NCI-H226 (cell line): Measurements from ENCODE around the gene DDC.
"Not testable (repeated sequence)": the region's sequence is repeated elsewhere in the genome, so short reads cannot be mapped to it uniquely, and the experiment has no call there.

Experiments used
- DNase-seq: peaks from one replicate; pipeline ENCODE4 v3.0.0-alpha.2; 2015

DDC gene

DNA sequence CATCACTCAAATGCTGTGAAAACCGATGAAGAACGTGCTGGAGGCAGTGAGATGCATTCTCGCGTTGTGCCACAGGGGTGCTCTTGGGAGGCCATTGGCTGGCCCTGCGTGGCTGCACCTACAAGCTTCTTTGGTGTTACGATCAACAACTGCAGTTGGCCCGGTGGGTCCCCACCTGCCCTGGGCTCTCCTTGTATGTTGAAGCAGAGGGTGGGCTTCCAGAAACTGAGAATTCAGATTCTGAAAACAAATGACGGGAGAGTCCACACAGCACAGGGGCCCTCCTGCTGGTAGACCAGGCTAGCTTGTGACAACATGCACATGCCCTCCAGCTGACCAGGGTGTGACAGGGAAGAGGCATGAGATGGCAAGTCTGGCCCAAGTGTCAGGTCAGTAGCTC is 23.7 kb upstream of the DDC start:
- no peak for DNase-seq

GRCh38 chr7:50587737-50588136 is 22.5 kb upstream of the DDC start:
- no peak for DNase-seq

GRCh38 chr7:50584793-50585408 is 19.7 kb upstream of the DDC start:
- no peak for DNase-seq

DNA sequence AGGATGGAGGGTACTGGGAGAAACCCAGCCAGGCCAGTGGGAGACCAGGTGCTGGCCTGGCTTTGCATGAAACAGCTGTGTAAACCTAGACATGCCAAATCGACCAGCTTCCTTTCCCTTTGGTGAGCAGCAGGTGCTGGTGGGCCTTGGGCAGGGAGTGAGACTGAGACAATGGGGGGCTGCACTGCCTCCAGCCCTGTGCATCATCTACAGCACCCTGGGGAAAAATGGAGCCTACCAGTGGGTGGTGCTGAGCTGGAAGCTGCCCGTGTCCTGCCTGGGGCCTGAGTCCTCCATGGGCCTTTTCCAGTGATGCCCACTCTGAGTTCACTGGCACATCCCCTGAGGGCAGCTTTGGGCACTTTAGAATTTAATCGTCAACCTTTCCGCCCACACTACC is 19.2 kb upstream of the DDC start:
- DNase-seq, result no peak

DNA sequence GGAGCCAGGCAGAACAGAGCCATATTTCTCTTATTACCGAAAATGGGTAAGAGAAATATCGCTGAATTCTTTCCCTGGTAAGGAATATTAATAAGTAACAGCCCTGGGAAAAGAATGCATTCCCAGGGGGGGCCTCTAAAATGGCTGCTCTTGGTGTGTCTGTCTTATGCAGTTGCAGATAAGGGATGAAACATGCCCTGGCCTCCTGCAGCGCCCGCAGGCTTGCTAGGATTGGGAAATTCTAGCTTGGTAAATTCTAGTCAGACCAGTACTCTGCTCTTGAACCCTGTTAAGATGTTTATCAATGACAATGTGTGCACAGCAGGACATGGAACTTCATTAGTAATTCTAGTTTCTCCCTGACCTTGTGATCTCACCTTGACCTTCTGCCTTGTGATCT is 18.1 kb upstream of the DDC start:
- not testable (repeated sequence) for DNase-seq

DNA sequence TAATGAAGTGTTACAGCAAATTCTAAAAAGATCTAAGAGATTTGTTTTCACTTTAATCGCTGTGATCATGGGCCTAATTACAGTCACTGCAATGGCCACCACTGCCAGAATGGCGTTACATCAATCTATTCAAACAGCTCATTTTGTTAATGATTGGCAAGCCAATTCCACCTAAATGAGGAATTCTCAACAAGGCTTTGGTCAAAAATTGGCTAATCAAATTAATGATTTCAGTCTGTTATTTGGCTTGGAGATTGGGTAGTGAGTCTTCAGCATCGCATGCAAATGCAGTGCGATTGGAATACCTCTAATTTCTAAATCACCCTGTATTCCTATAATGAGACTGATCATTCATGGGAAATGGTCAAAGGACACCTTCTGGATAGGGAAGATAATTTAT is 17.1 kb upstream of the DDC start:
- not testable (repeated sequence) for DNase-seq

GRCh38 chr7:50580666-50581065 is 15.5 kb upstream of the DDC start:
- not testable (repeated sequence) for DNase-seq

DNA sequence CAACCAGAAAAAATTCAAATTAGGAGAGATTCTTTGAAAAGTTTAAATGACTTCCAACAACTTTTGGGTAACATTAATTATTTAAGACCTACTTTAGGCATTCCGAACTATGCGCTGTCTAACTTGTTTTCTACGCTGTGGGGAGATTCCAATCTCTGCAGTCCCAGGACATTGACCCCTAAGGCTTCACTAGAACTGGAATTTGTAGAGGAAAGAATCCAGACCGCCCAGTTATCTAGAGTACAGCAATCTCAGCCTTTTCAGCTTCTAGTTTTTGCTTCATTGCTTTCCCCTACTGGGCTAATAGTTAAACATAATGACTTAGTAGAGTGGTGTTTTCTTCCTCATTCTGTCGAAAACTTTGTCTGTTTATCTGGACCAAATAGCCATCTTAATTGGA is 14.9 kb upstream of the DDC start:
- DNase-seq, result no peak

DNA sequence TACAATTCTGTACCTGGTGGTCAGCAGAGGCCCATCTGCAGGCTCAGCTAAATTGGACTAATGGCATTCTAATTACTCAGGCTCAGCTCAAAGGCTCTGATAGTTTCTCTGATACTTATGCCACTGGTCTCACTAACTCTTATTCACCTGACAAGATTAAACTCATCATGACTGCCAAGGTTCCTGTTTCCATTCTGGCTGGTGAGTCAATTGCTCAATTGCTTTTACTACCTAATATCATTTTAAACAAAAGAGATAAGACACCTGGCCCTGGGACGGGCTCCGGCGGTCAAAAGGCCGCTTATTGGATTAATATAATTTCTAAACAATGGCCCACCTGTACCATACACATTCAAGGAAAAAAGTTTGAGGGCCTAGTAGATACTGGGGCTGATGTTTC is 12.9 kb upstream of the DDC start:
- not testable (repeated sequence) for DNase-seq

GRCh38 chr7:50577569-50577968 is 12.4 kb upstream of the DDC start:
- DNase-seq, result no peak

GRCh38 chr7:50576388-50576787 is 11.2 kb upstream of the DDC start:
- DNase-seq, result not testable (repeated sequence)

GRCh38 chr7:50567715-50568261 is 2.6 kb upstream of the DDC start:
- DNase-seq, result no peak

DNA sequence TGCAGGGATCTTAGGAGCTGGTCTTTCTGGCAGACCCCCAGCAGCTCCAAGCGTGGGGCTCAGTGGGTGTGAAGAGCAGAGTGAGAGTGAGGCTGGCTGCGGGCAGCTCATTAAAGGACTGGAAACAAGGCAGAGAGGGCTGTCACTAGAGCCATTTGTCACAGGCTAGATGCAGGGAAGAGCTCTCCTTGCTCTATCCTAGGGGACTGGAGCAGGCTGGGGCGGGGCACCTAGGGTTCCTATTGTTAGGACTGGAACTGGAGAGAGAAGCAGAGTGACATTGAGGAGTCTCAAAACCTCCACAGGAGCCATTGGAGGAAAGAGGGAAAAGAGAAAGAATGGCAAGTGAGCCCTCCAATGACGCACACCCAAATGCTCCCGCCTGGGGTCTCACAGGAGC is 772 bp upstream of the DDC start:
- DNase-seq, result no peak

DNA sequence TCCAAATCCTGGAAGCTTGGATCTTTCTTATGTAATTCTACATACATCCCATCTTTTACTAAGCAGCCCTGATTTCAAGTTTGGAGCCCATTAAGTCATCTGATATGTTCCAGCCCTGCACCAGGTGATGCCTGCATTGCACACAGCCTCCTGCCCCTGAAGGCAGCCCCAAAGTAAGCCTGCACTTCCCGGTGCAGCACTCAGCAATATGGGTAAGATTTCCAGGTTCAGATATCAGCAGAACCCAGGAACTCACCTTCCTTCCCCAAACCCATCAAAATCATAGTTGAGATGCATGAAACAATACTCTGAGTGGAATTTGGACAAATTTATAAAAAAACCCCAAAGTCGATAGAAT is 333 bp upstream of the DDC start:
- no peak for DNase-seq

DNA sequence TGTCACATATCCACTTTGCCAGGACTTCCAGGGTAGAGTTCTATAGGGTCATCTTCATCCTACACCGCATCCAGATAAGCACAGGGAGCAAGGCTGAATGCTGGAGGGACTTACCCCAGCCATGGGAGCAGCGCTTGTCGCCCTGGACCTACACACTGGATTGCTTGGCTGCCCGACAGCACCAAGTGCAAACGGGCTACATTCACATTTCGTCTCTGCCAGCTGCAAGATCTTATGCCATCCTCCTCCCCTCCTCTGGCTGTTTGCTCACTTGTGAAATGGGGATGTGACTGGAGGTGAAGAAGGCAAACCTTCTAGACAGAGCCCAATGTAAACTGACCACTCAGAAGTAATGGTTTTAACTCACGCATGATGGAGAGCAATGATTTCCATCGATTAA is 1.0 kb downstream of the DDC start:
- DNase-seq, result no peak

- no peak for DNase-seq
Observed at GRCh38 chr7:50562136-50562535, 3.1 kb downstream of the DDC start.

GRCh38 chr7:50560865-50561351 is 4.3 kb downstream of the DDC start:
- DNase-seq, result no peak

- DNase-seq, result no peak
Observed at GRCh38 chr7:50559881-50560280, 5.3 kb downstream of the DDC start.

DNA sequence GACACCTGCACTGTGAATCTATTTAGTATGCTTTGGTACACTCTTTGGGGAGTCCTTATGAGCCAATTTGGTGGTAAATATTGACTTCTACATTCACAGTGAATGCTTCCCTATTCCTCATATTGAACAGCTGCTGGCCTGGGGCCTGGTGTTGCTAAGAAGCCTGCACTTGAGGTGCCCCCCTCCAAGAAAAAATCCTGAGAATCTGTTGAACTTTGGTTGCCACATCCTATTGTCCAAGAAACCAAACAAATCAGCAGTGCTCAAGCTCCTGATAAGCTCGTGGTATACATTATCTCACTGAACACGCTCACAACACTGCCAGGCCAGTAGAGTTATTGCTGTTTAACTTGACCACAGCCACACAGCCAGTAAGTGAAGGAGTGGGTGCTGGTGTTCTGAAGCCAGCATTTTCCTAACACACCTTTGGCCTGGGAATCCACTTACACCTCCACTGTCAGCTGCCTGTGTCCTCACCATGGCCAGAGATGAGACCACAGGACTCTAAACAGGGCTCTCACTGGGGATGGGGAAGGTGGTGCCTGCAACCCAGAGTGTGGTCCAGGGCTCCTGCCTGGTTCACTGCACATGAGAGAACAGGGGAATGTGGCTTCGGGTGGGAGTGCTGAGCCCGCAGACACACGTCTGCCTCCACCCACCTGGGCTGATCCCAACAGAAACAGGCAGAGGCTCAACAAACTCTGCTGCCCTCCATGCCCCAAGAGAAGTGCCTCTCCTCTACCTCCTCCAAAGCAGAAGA is 6.7 kb downstream of the DDC start:
- DNase-seq, result no peak

- DNase-seq, result no peak
Observed at GRCh38 chr7:50557099-50557498, 8.1 kb downstream of the DDC start.

GRCh38 chr7:50556247-50556991 is 8.8 kb downstream of the DDC start:
- DNase-seq, result no peak

DNA sequence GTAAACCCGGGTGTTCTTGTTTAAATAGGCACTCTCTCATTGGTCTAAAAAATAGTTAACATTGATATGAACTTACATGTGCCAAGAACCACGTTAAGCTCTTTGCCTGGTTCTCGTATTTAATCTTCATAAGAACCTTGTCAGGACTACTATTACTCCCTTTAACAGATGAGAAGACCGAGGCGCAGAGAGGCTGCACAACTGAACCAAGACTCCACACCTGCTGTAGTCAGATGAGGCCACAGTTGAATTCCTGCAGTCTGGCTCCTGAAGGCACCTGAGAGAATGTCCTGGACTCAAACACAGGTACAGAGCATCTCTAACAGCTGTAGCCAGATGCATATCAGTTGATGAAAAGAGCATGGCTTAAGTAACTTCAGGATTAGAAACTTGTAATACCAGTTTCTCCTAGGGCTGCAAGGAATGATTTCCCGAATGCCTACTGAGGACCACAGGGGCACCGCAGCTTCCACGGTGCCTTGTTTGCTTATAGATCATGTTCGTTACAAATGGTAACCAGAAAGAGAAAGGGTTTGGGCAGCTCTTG is 9.5 kb downstream of the DDC start:
- no peak for DNase-seq
